NB4 (cell line): ENCODE measurements around the gene UBIAD1.

Experiments used
- CTCF ChIP-seq: IDR thresholded peaks from one replicate; pipeline ENCODE4 v1.5.1; 2012; ENCODE audit warnings: low read depth, low read length
- MAX ChIP-seq: IDR thresholded peaks from 2 replicates; pipeline ENCODE4 v1.6.1; 2011; ENCODE audit warnings: low read depth, low read length
- MYC ChIP-seq: IDR thresholded peaks from 2 replicates; pipeline ENCODE4 v1.6.1; 2011; ENCODE audit warnings: low read depth, low read length
- POLR2A ChIP-seq: IDR thresholded peaks from 2 replicates; pipeline ENCODE4 v1.6.1; 2011; ENCODE audit warnings: mild to moderate bottlenecking; ENCODE audit not compliant: insufficient read length; ENCODE audit errors: extremely low read depth

- TF ChIP-seq CTCF (no peak), MAX (no peak), POLR2A (no peak), MYC (no peak)
These were observed 27.8 kb upstream of the UBIAD1 start for GRCh38 chr1:11245248-11245647.
